GM18505 (cell line): ENCODE measurements around the gene NR3C2.

Experiments used
- ATAC-seq: cut with Tn5 transposase; IDR thresholded peaks from one replicate; pipeline ENCODE4 v1.9.1; 2021; ENCODE audit not compliant: unreplicated experiment
- POLR2A ChIP-seq: IDR thresholded peaks from 4 replicates; pipeline ENCODE4 v1.6.1; 2011; ENCODE audit warnings: borderline replicate concordance; ENCODE audit not compliant: insufficient read depth, insufficient read length; ENCODE audit errors: extremely low read depth

Gene NR3C2

DNA sequence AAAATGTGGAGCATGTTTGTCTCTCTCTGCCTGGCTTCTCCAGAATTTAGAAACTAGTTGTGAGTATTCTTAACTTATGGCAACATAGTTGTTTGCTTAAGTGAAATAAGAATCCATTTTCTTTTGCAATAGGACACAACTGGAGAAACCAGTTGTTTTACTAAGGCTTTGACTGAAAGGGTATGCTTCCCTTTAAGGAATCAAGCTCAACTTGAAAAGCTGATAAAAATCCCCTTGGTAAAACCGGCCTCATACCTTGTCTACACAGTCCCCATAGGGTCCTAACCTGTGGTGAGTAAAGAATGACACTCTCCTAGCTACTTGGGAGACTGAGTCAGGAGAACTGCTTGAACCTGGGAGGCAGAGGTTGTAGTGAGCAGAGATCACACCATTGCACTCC is 139.8 kb downstream of the NR3C2 start:
- no peak for TF ChIP-seq POLR2A
- no peak for ATAC-seq

- ATAC-seq: no peak
- no peak for TF ChIP-seq POLR2A
Observed at GRCh38 chr4:148300877-148301276, 141.3 kb downstream of the NR3C2 start.

DNA sequence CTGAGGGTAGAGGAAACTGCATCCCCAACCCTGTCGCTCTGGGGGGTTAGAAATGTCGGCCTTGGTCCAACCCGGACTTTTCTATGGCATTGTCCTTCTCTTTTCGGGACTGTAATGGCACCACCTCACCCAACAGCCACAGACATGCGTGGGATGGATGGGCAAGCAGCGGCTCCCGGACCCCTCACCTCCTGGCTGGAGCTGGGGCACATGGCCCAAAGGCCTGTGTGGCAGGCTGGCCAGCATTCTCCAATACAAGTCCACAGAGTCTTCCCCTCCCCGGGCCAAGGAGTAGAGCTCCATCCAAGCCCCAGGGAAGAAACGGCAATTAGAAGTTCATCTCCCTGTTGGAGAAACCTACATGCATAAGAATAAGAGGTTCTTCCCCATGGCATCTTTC is 142.9 kb downstream of the NR3C2 start:
- TF ChIP-seq POLR2A: no peak
- no peak for ATAC-seq

- no peak for TF ChIP-seq POLR2A
- ATAC-seq: no peak
Observed at GRCh38 chr4:148296498-148296897, 145.7 kb downstream of the NR3C2 start.

GRCh38 chr4:148295642-148296041 is 146.6 kb downstream of the NR3C2 start:
- no peak for TF ChIP-seq POLR2A
- no peak for ATAC-seq

GRCh38 chr4:148293571-148293970 is 148.6 kb downstream of the NR3C2 start:
- TF ChIP-seq POLR2A: no peak

DNA sequence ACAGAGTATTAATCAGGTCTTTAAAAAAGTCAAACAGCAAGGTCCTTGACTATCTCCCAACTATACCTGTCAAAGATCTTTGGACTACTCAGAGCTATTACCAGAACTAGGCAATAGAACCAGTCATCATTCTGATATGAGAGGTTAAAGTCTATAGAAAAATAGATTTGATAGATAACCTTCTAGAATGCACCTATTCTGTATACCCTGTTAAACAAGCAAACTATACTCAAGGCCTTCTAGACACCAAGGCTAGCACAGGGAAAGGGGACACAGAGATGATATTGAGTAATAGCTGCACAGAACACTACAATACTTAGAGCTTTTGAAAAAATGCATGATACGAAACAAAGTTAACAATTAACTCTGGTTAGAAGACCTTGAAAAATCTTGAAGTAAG is 149.5 kb downstream of the NR3C2 start:
- TF ChIP-seq POLR2A: no peak
- no peak for ATAC-seq

More at GRCh38 chr4:148293571-148293970, 148.6 kb downstream of the NR3C2 start:
- ATAC-seq: no peak

GRCh38 chr4:148289740-148290139 is 152.5 kb downstream of the NR3C2 start:
- TF ChIP-seq POLR2A: no peak

GRCh38 chr4:148288448-148288847 is 153.8 kb downstream of the NR3C2 start:
- no peak for ATAC-seq
- no peak for TF ChIP-seq POLR2A

More at GRCh38 chr4:148289740-148290139, 152.5 kb downstream of the NR3C2 start:
- no peak for ATAC-seq

- TF ChIP-seq POLR2A: no peak
- ATAC-seq: no peak
Observed at GRCh38 chr4:148287111-148287510, 155.1 kb downstream of the NR3C2 start.

DNA sequence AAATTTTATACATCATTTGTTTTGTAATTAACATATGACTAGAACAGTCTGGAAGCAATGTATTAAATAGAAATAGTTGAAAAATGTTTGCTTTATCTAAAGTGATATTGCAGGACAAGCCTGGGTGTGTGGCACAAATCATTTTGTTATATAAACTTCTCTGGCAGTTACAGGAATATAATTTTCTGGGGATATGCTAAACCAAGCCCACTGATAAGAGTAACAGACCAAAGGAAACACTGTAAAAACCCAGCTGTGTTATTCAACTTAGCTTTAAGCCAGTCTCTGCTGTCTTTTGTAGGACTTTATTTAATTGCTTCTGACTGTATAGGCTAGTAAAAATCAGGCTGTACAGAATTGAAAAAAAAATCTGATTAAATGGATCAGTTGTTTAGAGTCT is 156.2 kb downstream of the NR3C2 start:
- no peak for TF ChIP-seq POLR2A
- ATAC-seq: no peak

GRCh38 chr4:148283665-148284064 is 158.5 kb downstream of the NR3C2 start:
- no peak for ATAC-seq
- TF ChIP-seq POLR2A: no peak

DNA sequence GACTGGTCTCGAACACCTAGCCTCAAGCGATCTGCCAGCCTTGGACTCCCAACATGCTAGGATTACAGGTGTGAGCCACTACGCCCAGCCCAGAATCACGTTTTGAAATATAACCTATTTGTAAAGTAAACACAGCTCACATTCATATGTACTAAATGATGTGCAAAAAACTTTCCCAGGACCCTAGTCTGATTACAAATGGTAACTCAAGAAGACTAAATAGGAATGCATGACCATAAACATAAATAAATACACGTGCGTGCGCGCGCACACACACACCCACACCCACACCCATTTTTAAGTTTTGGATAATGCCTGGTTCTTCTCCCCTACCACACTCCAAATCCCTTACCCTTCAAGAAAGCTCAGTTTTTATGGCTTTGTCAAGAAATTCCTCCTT is 163.9 kb downstream of the NR3C2 start:
- ATAC-seq: no peak
- no peak for TF ChIP-seq POLR2A

DNA sequence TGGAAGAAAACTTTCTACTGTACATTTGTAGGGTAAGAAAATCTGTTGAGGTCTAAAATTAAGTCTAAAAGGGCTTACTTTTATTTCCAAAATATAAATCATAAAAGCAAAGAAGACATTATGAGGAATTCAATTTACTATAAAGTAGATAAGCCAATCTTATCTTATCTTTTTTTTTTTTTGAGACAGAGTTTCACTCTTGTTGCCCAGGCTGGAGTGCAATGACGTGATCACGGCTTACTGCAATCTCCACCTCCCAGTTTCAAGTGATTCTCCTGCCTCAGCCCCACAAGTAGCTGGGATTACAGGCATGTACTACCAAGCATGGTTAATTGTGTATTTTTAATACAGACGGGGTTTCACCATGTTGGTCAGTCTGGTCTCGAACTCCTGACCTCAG is 166.9 kb downstream of the NR3C2 start:
- no peak for ATAC-seq
- TF ChIP-seq POLR2A: no peak

DNA sequence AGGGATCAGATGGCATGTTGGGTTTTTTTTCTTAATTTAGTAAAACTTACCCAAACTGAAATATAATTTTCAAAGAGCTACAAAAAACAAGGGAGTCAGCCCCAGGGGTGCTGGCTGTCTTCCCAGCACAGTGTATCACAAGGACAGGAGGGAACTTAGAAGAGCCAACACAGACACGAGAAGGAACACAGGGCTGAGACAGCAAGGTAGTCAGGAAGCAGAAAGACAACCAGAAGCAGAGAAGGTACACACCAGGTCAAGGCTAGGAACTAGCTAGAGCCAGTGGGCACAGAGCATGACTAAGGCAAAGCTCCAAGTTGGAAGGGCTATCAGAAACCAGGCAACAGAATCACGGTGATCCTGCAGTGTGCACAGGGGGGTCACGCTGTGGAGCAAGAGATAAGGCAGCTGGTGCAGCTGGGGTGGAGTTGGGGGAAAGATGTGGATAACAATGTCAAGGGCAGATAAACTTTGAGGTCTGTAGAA is 168.7 kb downstream of the NR3C2 start:
- no peak for TF ChIP-seq POLR2A
- no peak for ATAC-seq
